Dermis microvascular lymphatic vessel endothelial cell (primary cell): ENCODE measurements around the gene RHOBTB1. TPM values are rescaled to one million over a fixed set of nuclear protein-coding genes. Genes with fewer than 3 reads are reported as not detected.
A peak's percentile ranks its signal among the peaks of the same experiment; 100 is the strongest.
"Not testable (repeated sequence)": the region's sequence is repeated elsewhere in the genome, so short reads cannot be mapped to it uniquely, and the experiment has no call there.

ENCODE experiments used
- DNase-seq, 2 donors: peaks; one replicate each; pipeline versions ENCODE4 v3.0.0 to v3.0.0-alpha.2; 2010; ENCODE audit warnings: low read depth in 2 of 2
- total RNA-seq: library from RNA; depleted of rRNA; stranded (reverse); fragments of >200 nt; gene quantifications from 2 replicates; pipeline ENCODE4 v1.2.1, GENCODE V29; 2014

The RHOBTB1 gene, protein sequence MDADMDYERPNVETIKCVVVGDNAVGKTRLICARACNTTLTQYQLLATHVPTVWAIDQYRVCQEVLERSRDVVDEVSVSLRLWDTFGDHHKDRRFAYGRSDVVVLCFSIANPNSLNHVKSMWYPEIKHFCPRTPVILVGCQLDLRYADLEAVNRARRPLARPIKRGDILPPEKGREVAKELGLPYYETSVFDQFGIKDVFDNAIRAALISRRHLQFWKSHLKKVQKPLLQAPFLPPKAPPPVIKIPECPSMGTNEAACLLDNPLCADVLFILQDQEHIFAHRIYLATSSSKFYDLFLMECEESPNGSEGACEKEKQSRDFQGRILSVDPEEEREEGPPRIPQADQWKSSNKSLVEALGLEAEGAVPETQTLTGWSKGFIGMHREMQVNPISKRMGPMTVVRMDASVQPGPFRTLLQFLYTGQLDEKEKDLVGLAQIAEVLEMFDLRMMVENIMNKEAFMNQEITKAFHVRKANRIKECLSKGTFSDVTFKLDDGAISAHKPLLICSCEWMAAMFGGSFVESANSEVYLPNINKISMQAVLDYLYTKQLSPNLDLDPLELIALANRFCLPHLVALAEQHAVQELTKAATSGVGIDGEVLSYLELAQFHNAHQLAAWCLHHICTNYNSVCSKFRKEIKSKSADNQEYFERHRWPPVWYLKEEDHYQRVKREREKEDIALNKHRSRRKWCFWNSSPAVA
- 31.3 and 38.4 TPM in 2 replicates for total RNA-seq

DNA sequence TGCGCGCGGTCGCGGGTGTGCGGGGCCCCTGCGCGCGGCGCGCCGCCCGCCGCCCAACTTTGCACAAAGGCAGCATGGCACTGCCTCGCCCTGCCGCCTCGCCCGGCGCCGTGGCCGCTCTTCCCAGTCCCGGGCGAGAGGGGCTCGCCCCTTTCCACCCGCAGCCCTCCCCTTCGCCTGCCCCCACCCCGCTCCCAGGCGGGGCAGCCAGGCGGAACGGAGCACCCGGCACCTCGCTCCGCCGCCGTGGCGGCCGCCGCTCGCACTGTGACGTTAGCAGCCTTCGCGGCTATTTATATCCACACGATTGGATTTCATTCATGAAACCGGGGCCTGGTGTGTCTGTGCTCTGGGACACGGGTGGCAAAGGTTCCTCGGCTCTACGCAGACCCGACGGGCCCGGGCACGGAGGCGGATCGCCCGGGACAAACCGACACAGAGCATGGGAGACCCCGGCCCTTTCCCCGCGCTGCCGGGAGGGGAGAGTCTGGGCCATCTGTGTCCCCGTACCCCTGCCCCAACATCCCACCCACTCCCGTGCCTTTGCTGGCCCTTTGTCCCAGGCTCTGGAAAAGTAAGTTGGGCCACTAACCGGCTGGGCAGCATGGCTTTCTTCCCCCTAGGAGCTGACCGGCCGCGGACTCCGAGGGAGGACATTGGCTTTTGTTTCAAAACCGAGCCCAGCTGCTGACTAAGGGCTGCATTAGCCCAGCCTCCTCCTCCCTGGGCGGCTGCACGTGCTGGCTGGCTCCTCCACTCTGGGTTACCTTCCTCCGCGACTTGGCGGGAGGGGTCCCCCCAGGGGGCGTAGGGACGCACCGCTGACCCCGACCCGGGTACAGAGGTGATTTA is at the start of gene RHOBTB1:
Gene RHOBTB1, minus strand, starts transcription at position 128 of the 852 bp plus-strand sequence. CDS start 32,643 bp downstream, outside the sequence.
- peak; percentile 61 to 85 for DNase-seq

DNA sequence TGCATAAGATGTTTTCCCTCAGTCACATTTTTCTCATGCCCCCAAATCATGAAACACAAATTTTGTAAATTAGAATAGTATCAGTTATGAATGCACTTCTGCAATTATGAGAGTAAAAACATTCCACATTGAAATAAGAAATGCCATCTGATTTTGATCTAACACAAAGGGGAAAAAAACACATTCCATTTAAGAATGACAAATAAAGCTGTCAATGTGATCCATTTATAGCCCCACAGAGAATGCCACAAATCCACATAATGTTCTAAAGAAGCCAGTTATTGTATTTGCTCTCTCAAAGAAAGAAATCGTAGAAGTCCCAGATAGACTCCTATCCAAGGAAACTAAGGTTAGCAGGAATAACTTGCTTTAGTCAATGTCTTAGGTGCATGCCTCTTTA is 48.7 kb upstream of the RHOBTB1 start:
- DNase-seq = no peak

DNA sequence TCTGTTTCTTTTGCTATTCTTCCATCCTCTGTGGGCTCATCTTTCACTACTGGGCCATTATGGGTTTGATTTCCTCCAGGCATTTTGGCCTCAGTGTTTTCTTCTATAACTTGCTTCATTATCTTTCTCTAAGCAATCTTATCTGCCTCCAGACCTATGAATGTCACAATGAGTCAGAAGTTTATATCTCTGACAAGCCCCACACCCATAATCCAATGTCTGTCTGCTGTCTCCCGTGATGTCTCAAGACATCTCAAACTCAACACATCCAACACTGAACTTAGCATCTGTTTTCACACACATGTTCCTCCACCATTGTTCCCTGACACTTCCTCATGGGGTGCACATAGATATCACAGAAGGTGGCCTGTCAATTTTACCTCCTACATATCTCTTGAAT is 46.7 kb upstream of the RHOBTB1 start:
- no peak for DNase-seq

DNA sequence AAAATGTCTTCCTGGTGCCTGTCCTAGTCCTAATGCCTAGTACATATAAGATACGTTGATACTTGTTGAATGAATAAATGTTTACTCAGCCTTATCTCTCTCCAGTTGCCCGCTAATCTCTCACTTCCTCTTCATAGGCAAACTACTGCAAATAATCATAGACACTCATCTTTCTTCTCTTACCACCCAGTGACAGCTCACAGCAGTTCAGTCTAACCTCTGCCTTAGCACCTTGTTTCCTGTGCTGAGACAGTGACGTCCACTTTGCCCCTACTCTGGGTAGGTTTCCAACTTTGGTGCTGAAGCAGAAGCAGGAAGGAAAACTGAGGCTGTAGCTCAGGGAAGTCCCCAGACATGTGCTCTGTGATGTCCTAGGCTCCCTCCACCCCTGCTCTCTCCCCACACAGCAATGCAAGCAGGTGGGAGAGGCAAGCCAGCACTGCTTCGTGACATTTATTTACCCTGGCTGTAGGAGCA is 45.5 kb upstream of the RHOBTB1 start:
- DNase-seq = peak; percentile 15 to 47

DNA sequence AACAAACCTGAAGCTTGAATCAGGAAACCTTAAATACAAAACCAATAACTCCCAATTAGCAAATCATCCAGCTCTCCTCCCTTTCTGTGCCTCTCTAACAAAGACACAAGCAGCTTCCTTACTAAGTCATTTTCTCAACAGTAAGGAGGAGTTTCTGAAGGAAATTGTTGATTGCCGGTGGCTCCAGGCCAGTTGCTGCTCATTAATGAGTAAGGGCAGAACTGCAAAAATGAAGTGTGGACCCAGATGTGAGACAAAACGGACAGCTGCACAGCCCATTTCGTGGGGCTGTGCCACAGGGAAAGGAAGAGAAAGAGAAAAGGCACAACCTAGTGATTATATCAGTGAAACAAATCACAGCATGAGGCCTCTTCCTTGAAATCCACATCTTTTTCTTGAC is 42.8 kb upstream of the RHOBTB1 start:
- peak in 1 of 2 donors; percentile 26 for DNase-seq

DNA sequence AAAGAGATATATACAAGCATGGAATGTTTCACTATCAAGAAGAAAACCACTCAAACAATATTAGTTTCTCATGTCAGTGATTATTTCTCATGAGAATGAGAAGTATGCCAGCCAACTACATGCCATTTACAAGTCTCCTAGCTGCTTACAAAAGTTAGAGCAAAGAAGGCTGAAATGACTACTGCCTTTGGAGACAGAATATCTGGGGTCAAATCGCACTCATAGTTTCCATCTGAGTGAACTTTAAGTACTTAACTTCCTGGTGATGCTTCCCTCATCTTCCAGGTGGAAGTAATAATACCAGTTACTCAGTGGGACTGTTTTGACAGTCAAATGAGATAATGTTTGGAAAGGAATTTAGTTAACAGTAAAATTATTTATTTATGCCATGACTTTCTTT is 42.0 kb upstream of the RHOBTB1 start:
- DNase-seq = no peak

DNA sequence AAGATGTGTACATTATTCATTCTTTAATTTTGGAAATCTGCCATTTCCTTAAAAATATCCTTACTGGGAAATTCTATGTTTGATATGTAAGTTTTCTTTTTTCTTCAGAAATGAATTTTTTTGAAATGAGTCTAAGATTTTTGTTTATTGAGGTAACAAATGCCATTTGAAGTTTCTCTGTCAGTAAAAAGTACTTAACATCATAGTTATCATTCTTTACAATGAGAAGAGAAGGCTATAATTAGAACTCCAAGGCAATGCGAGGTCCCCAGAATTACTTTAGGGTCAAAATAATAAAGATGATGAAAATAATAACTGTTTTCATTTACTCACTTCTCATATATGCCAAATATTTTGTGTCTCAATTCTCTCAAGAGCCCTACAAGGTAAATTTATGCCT is 37.0 kb upstream of the RHOBTB1 start:
- DNase-seq = no peak

DNA sequence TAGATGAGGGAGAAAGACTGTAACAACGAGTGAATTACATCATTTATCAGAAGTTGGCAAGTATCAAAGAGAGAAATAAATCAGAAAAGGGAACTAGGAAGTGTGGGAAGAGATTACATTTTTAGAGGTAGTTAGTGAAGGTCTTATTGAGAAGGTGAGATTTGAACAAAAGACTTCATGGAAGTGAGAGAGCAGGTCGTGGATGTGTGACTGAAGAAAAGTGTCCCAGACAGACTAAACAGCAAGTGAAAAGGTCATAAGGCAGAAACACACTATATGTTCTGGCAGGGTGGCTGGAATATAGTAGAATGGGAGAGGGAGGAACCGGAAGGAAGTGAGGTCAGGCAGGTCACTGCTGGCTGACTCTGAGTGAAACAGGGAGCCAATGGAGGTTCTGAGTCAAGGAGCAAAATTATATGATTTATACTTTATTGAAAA is 35.7 kb upstream of the RHOBTB1 start:
- DNase-seq = peak; percentile 48 to 78

DNA sequence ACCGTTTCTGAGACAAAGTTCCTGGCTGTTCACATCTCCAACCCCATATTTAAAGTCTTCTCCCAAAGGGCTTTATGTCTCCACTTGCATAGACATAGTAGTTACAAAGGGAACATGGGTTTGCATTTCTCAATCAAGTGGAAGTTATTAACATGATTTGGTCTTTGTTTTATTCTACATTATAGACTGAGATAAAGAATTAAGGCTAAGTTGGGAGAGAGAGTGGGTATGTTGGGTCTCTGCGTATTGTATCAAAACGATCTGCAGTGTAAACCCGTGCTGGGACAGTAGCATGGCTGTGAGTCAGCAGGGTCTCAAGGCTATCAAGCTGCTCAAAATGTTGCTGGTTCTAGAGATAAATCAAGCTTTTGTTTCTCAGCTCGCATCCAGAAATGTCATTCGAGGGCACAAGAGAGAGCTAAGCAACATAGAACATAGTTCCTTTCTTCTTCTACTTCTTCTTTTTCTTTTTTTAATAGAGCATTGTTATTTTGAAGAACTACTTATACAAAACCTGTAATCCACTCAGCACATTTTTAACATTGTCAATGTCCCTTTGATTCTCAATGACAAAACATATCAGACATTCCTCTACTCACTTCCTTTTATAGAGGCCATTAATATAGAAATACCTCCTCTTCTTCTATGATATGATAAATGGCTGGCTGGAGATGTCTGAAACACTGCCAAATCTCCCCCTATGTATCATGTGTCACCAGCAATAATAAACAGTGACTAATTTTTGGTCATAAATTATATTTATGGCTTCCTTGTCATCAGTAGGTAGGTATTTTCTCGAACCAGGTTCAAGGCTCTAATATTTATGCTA is 34.5 kb upstream of the RHOBTB1 start:
- peak; percentile 81 to 94 for DNase-seq

DNA sequence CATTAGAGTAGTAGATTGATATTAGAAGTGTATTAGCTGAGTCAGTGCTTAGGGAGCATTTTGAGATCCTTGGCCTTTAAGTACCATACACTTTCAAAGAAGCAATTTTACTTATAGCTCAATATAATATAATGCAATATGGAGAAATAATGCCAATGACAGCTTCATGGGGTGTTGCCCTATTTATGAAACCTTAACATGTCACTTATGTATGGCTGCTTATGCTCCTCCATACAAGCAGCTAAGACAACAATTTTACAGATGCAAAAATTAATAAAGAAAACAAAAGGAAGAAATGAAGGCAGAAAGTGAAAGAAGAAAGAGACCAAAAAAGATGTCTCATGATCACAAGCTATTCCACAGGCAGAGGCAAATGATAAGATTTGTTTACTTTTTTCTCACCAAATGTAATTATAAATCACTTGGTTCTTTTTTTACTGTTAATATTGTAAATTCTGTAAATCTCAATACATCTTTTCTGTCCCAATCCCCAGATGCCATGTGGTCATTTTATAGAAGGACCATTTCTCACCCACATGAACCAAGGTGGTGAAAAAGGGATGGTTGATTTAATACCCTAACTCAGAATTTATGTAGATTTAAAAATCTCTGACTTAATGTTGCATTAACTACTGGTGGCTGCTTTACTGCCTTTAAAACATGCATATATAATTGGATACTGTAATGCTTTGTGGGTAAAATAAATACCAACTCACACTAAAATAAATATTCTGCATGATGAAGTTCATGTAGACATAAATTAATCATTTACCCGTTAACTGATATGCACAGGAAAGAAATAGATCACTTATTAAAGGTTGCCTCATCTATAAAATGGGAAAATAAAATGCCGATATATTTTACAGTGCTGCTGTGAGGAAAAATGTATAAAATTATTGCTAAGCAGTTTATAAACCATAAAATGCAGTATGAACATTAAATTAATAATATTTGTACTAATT is 33.5 kb upstream of the RHOBTB1 start:
- no peak for DNase-seq

DNA sequence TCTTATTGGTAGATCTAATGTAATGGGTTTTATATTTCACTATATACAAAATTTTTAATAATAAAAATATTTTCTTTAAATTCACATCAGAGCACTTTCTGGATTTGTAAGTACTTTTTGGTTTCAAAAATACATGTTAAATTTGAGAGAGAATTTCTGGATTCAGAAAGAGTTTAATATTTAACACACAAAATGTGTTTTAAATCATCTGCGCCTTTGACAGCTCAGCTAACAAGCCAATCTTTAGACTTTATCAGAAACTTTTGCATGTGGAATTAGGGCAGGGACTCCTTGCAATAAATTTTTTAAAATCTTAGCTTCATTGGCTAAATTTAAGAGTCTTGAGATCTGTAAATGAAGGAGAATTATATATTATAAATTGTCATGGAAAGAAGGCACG is 32.7 kb upstream of the RHOBTB1 start:
- no peak for DNase-seq

DNA sequence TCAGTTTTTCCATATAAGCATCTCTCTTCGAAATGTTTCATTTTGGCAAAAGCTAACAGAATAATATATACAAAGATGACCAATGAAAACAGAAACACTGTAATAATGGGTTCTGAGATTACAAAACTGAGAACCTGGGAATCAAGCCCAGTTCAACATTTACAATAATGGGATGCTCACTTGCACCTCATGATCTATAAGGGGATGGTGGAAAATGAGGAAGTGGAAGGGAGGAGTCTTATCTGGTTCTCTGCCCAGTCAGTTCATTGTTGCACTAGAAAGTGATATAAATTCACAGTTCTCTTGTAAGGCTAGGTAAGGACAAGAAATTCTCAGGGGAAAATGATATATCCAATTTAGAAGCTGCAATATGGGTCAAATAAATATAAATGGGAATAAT is 31.7 kb upstream of the RHOBTB1 start:
- peak; percentile 43 to 52 for DNase-seq

DNA sequence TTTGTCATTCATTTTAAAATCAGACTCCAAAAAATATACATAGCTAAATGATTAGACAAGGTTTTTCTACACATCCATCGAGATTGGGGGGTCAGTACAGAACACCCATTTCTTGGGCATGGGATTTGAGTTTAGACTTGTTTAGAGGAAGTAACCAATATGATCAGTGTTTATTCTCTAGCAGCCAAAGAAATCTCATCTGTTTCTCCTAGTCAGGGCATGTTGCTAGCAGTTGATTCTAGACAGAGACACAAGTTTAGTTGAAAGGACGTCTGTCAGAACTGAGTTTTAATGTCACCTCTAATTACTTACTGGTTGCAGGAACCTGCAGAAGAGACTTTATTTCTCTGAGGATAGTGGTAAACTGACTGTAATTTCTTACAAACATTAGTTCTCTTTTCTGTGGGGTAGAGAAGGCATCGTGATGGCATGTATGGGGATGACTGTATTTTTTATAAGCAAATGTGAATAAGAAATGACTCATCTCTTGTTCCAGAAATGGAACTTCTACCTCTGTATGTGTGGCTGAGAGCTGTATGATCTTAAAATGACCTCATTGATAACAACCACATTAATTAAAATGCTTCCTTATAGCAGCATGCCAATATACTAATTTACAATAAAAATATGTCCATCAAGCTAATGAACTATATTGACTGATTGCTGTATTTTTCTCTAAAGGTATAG is 30.6 kb upstream of the RHOBTB1 start:
- peak in 1 of 2 donors; percentile 13 for DNase-seq

DNA sequence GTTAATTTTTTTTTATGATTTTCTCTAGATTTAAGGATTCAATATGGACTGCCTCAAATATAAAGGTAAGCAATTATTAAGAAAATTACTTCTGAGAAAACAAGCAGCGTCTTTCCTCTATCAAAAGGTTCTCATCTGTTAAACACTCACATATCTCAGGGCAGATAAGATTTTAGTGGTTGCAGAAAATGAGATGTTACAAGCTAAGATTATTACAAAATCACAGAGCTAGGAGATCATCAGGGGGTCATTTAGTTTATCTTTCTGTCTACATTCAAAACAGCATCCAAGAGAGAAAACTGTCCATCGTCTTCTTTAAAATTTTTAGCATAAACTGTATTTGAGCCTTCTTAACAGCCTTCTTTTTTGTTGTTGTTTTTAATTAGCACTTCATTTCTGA is 29.1 kb upstream of the RHOBTB1 start:
- DNase-seq = no peak

DNA sequence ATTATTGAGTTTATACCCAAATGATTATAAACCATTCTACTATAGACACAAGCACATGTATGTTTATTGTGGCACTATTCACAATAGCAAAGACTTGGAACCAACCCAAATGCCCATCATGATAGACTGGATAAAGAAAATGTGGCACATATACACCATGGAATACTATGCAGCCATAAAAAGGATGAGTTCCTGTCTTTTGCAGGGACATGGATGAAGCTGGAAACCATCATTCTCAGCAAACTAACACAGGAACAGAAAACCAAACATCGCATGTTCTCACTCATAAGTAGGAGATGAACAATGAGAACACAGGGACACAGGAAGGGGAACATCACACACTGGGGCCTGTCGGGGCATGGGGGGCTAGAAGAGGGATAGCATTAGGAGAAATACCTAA is 28.2 kb upstream of the RHOBTB1 start:
- DNase-seq = not testable (repeated sequence)

DNA sequence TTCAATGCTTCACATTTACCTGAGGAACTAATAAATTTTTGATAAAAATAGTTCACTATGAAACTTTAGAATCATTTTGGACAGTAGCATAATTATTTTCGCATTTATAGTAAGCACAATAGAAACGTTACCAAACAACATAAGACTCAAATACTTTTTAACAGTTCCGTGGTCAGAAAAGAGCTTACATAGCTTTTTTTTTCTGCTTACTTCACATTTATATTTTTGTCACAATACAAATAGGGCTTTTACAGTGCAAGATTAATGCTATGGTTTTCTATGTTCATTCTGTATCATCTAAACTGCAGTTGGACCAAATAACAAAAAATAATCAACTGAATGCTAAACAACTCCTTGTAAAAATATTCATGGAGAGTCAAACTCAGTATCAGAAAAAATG is 26.5 kb upstream of the RHOBTB1 start:
- DNase-seq = no peak

DNA sequence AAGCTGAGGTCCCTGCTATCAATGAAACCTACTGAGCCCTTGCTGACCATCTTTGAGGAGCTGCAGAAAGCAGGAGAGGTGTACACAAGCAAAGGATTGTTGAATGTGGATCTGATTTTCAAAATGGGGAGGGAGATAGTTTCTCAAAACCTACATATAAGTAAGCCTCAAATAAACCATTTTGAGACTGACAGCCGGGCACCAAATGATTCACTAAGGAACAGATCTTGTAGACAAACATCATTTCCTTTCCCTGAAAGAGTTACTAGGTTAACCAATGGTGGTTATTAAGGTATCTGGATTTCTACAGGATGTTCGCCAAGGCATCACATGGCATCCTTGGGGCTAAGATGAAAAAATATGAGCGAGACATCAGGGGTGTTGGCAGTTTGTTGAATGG is 24.5 kb upstream of the RHOBTB1 start:
- no peak for DNase-seq

DNA sequence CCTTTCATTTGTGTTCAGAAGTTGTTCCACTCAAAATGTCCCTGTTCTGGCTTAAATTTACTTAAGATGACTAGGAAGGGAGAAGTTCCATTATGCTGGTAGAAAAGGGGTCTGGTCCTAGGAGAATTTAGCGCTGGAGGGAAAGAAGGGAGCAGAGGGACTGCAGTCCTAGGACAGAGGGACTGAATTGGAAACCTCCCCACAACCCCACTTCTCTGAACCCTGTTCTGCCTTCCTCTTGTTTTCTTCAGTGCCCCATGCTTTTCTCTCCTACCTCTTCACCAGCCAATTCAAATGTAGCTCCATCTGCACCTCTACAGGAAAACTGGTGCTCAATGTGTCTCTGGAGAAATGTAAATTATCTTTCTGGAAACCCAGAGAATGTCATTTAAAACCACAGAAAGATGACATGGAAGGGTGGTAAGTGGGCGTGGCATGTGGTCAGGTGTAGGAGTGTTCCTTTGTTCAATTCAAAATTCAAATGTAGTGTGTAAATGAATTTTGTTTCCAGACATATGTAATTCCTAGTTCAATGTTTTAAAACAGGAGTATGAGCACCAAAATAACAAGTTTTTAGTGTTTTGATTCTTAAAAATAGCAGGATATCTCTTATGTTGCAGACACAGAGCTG is 24.0 kb upstream of the RHOBTB1 start:
- DNase-seq = no peak

DNA sequence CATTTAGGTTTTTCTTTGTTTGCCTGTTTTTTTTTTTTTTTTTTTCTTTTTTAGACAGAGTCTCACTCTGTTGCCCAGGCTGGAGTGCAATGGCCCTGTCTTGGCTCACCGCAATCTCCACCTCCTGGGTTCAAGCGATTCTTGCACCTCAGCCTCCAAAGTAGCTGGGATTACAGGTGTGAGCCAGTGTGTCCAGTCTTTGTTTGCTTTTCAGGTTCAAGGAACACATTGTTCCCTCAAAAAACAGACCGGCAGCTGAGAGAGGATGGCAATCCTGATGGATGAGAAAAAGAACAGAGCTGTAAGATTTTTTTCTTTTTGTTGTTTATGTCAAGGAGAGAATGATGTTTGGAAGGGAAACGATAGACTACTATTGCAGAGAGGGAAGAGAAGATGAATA is 23.3 kb upstream of the RHOBTB1 start:
- no peak for DNase-seq
